ENCODE measurements around the gene NIT1. TPM values are rescaled to one million over a fixed set of nuclear protein-coding genes. Genes with fewer than 3 reads are reported as not detected.
A peak's percentile ranks its signal among the peaks of the same experiment; 100 is the strongest.

Gene NIT1
- total and polyA plus RNA-seq, 2 of the 13 experiments (the other 11 are each of a cell fraction or from before 2014, with no cell fraction given): 22.7 to 31.0 TPM

DNA sequence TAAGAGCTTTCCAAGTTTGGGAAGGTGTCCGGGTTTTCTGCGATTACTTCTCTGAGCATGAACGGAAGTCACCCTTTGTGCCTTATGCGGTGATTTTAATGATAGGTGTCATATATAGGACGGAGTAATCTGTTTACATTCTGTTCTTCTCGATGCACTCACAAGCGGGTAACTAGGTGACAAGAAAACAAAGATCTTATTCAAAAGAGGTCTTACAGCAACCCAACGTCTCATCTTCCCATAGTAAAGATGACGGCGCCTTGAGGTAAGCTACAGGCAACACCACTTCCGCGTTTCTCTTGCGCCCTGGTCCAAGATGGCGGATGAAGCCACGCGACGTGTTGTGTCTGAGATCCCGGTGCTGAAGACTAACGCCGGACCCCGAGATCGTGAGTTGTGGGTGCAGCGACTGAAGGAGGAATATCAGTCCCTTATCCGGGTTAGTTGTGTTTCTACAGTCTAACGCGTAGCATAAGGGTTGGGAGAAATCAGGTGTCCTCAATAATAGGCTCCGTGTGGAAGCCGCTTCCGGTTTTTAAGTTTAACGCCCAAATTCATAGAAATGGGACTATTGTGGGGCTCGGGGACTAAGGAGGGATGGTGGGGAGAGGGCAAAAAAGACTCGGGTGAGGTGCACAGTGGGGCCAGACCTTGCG lies 35.9 kb downstream of the NIT1 start, which contains the start of gene UFC1 (continued):
- TF ChIP-seq KMT2B (CRISPR knock-in tag; IDR thresholded peaks at IDR 0.05): peak; percentile 88
- TF ChIP-seq ZNF772 (CRISPR knock-in tag; IDR thresholded peaks at IDR 0.05): peak; percentile 57; the same call in 1 of the 2 replicates
- TF ChIP-seq ZNF790 (CRISPR knock-in tag; IDR thresholded peaks at IDR 0.05; ENCODE audit: borderline replicate concordance): no peak
- no peak for TF ChIP-seq CAMTA2 (CRISPR knock-in tag; IDR thresholded peaks at IDR 0.05; ENCODE audit: borderline replicate concordance)
- TF ChIP-seq MED13 (CRISPR knock-in tag; IDR thresholded peaks at IDR 0.05): no peak
- 0 out of 2 replicates have a peak, but pooled peaks have one; percentile 47 for TF ChIP-seq ZNF878 (CRISPR knock-in tag; IDR thresholded peaks at IDR 0.05)
- TF ChIP-seq ZNF510 (CRISPR knock-in tag; IDR thresholded peaks at IDR 0.05; ENCODE audit: low read depth): no peak
- no peak for TF ChIP-seq SRSF4 (IDR thresholded peaks at IDR 0.05; ENCODE audit: low read depth, low read length, poor library complexity, severe bottlenecking)
- TF ChIP-seq, protein P1, sequence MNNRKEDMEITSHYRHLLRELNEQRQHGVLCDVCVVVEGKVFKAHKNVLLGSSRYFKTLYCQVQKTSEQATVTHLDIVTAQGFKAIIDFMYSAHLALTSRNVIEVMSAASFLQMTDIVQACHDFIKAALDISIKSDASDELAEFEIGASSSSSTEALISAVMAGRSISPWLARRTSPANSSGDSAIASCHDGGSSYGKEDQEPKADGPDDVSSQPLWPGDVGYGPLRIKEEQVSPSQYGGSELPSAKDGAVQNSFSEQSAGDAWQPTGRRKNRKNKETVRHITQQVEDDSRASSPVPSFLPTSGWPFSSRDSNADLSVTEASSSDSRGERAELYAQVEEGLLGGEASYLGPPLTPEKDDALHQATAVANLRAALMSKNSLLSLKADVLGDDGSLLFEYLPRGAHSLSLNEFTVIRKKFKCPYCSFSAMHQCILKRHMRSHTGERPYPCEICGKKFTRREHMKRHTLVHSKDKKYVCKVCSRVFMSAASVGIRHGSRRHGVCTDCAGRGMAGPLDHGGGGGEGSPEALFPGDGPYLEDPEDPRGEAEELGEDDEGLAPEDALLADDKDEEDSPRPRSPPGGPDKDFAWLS (CRISPR knock-in tag; IDR thresholded peaks at IDR 0.05; ENCODE audit: borderline replicate concordance): no peak
- TF ChIP-seq MBD4 (IDR thresholded peaks at IDR 0.05; ENCODE audit: borderline replicate concordance, low read length): no peak; the same call in 1 of the 2 replicates
- no peak for TF ChIP-seq ZNF549 (CRISPR knock-in tag; IDR thresholded peaks at IDR 0.05)
- TF ChIP-seq, protein P2, sequence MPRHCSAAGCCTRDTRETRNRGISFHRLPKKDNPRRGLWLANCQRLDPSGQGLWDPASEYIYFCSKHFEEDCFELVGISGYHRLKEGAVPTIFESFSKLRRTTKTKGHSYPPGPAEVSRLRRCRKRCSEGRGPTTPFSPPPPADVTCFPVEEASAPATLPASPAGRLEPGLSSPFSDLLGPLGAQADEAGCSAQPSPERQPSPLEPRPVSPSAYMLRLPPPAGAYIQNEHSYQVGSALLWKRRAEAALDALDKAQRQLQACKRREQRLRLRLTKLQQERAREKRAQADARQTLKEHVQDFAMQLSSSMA (CRISPR knock-in tag; IDR thresholded peaks at IDR 0.05): no peak
- TF ChIP-seq SOX5 (CRISPR knock-in tag; IDR thresholded peaks at IDR 0.05; ENCODE audit: borderline replicate concordance): no peak
- no peak for TF ChIP-seq ATF7-NPFF (CRISPR knock-in tag; IDR thresholded peaks at IDR 0.05; ENCODE audit: low read depth)
- TF ChIP-seq PCBP1 (IDR thresholded peaks at IDR 0.05; ENCODE audit: borderline replicate concordance, low read depth, low read length): no peak
- no peak for TF ChIP-seq TCF7 (IDR thresholded peaks at IDR 0.05; ENCODE audit: low read depth)
- TF ChIP-seq ZNF616 (CRISPR knock-in tag; IDR thresholded peaks at IDR 0.05; ENCODE audit: low read depth): no peak
- no peak for TF ChIP-seq IRF2 (CRISPR knock-in tag; IDR thresholded peaks at IDR 0.05)
- TF ChIP-seq HNRNPH1 (optimal IDR thresholded peaks at IDR 0.05; ENCODE audit: low read depth, low read length): peak; percentile 44
- no peak for TF ChIP-seq PRPF4 (IDR thresholded peaks at IDR 0.05; ENCODE audit: low read depth, low read length, poor library complexity, severe bottlenecking)
- TF ChIP-seq ZNF451 (CRISPR knock-in tag; IDR thresholded peaks at IDR 0.05): no peak
- TF ChIP-seq ZFP90 (CRISPR knock-in tag; IDR thresholded peaks at IDR 0.05; ENCODE audit: borderline replicate concordance): no peak; the same call in 1 of the 2 replicates
- TF ChIP-seq, protein P3, sequence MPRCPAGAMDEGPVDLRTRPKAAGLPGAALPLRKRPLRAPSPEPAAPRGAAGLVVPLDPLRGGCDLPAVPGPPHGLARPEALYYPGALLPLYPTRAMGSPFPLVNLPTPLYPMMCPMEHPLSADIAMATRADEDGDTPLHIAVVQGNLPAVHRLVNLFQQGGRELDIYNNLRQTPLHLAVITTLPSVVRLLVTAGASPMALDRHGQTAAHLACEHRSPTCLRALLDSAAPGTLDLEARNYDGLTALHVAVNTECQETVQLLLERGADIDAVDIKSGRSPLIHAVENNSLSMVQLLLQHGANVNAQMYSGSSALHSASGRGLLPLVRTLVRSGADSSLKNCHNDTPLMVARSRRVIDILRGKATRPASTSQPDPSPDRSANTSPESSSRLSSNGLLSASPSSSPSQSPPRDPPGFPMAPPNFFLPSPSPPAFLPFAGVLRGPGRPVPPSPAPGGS (CRISPR knock-in tag; IDR thresholded peaks at IDR 0.05): no peak; the same call in 1 of the 2 replicates
